DMS 273 (cell line): ENCODE results near the gene SNAP23.

Experiments
- DNase-seq: peaks from one replicate; lab custom pipeline; 2025; ENCODE audit not compliant: unreplicated experiment; lab: John Stamatoyannopoulos, UW

The SNAP23 gene

DNA sequence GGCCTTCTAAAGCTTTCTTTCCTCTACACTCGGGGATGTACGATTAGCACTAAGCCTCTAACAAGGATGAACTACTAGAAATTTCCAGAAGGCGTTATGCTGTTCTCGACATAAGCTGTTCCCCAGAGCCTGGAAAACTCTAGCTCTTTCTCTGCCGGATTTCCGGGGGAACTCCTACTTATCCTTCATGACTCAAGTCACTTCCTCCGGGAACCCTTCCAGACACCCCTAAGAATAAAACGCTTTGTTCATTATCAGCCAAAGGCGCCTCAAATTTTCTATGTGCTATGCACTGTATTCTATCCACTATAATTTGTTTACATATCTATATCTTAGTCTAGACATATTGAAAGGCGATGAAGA lies 455 bp upstream of the SNAP23 start:
- peak; percentile 42 for DNase-seq

DNA sequence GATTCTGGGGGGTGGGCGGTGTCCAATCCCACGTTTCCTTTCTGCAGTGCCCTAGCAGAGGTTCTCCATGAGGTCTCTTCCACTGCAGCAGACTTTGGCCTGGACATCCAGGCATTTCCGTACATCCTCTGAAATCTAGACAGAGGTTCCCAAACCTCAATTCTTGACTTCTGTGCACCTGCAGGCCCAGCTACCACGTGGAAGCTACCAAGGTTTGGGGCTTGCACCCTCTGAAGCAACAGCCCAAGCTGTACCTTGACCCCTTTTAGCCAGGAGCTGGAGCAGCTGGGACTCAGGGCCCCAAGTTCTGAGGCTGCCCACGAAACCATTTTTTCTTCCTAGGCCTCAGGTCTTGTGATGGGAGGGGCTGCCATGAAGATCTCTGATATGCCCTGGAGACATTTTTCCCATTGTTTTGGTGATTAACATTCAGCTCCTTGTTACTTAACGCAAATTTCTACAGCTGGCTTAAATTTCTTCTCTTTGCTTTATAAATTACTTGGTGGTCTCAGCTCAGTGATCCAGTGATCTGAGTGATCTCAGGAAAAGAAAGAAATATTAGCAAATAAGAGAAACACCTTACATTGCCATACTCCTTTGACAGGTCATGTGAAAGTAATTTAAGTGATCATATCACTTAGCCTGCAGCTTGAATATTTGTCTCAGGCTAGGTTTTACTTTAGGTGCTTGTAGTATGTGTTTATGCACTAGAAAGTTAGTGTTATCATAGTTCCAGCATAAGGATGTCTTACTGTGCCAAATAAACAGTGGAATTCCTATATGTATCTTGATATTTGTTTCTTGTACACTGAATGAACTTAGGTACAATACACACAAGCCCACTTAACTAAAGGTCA lies 3.0 kb downstream of the SNAP23 start:
- DNase-seq = no peak

DNA sequence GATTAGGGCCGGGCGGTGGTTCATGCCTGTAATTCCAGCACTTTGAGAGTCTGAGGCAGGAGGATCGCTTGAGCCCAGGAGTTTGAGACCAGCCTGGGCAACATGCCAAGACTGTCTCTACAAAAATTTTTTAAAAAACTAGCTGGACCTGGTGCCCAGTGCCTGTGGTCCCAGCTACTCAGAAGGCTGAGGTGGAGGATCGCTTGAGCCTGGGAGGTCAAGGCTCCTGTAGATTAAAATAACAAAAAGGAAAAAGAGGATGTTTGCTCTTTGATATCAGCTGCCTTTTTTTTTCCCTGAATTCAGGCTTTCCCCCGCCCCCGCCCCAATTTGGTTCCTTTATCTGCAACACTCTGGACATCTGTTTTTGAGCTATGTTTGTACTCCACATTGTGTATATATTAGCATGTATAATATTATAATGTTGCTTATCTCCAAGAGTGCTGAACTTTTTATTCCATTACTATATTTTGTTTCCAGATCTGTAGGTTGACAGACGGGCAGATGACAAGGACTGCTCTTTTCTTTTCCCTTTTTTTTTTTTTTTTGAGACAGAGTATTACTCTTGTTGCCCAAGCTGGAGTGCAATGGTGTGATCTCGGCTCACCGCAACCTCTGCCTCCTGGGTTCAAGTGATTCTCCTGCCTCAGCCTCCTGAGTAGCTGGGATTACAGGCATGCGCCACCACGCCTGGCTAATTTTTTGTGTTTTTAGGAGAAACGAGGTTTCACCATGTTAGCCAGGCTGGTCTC lies 4.6 kb downstream of the SNAP23 start:
- peak; percentile 42 for DNase-seq

DNA sequence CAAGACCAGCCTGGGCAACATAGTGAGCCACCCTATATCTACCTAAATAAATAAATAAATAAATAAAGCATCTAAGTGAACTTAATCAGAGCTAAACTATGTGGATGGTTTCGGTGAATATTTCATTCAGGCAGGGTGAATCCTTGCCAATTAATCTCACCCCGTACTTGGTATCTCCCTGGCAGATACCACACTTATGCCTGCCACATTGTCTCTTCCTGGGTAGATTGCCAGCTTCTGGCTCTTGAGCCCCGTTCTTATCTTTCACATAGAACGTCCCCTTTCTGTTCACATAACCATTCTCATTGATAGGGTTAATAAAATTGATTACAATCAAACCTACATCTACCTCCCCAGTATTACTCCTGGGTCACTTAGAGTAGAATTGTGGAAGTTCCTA lies 7.0 kb downstream of the SNAP23 start:
- no peak for DNase-seq

DNA sequence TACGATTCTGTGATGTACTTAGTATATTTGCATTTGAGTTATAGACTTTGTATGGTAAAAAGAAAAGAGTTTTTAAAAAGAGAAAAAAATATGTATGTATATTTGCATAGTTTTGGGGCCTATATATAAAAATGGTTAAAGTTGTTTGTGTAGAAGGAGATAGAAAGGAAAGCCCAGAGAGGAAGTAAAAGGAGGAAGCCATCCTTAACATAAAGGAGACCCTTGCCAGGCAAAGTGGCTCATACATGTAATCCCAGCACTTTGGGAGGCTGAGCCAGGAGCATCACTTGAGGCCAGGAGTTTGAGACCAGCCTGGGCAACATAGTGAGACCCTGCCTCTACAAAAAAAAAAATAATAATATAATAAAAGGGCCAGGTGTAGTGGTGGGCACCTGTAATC lies 8.4 kb downstream of the SNAP23 start:
- no peak for DNase-seq

DNA sequence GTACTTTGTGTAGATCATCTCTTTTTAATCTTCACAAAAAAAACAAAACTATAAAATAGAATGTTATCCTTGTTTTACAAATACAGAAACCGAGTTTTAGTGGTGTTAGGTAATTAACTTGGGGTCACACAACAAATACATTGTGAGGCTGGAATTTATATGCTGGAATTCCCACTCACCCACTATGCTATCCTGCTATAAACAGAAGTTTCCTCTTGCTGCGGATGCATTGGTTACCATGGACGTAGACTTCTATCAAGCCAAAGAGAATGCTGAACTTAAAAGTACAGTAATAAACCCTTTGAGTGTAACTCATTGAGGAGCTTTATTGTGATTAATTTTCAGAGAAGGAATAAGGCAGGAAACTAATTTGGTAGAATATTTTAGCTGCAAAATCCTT lies 9.2 kb downstream of the SNAP23 start:
- DNase-seq = no peak

DNA sequence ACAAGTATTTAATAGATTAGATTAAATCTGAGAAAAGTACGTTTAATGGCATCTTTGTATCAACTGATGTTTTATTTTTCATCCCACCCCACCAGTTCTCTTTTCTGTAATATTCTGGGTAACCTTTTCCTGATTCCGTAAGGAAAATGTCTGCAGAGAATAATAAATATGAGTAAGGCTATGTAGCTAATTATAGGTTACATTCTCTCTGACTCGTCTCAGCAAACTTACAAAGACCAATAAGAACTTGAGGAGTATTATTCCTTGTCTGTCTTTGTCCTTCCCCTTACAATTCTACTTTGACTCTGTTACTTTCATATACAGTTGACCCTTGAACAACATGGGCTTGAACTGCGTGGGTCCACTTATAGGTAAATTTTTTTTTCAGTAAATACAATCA lies 12.1 kb downstream of the SNAP23 start:
- no peak for DNase-seq

DNA sequence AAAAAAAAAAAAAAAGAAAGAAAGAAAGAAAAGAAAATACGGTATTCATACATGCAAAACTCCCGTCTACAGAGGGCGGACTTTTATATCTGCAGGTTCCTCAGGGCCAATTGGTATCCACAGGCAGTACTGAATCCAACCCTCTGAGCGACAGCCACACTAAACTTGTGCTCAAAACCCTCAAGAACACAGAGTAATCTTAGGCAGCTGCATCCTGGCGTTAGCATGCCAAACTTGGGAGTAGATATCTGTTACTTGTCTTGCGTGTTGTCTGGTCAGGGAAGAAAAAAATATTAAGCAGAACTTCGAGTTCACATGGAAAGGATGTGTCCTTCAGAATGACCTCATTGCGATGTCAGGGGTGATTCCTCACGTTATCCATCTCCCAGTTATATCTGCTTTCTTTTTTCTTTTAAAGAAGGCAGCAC lies 12.8 kb downstream of the SNAP23 start:
- DNase-seq = no peak

DNA sequence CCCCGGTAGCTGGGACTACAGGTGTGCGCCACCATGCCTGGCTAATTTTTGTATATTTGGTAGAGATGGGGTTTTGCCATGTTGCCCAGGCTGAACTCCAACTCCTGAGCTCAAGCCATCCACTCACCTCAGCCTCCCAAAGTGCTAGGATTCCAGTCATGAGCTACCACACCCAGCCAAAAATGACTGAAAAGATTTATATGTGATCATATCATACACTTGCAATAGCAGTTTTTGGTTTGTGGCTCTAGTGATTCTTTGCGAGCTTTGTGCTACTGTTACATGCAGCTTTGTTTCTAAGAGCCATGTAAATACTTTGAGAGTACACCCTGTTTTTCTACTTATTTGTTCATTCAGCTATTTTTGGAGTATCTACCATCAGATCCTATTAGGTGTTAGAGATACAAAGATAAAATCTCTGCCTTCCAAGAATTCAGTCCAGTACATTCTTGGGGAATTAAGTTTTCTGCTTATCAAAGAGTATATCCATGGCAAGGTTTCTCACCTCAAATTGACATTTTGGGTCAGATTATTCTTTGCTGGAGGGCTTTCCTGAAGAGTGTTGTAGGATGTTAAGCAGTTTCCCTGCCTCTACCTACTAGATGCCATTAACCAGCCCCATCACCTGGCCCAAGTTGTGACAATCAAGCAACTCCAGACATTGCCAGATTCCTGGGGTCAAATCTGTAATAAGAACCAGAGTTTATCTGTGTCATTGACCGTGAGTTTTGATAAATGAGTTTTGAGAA lies 15.0 kb downstream of the SNAP23 start:
- no peak for DNase-seq

DNA sequence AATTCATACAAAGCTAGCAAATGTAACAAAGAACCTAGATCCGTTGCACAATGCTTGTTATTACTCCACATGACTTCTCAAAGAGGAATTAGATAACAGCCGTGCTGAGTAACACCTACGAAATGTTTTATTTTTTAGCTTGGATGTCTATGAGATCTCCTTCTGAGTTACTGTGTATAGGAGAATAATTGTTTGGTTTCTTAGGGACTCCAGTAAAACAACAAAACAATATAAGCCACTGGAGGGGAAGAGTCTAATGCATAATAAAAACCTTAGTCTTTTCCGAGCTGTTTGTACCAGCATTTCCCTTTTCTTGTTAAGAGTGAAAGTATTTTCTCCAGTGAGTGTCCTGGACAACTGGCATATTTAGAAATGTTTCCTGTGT lies 15.6 kb downstream of the SNAP23 start:
- no peak for DNase-seq

DNA sequence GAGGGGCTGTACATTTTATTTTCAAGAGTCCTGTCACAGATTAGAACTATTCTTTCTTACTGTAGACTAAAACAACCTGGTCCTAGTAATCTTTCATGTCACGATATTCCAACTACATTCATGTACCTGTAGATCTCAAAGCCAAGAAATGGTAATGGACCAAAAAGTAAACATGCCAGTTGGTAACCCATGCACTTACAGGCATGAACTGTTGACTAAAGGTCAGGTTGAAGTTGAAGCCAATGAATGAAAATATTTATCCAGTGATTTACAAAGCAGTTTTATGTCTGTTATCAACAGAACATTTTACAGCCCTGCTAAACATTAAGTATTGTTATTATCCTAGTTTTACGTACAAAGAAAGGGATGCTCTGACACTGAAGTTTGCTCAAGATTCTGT lies 27.9 kb downstream of the SNAP23 start:
- DNase-seq = no peak

DNA sequence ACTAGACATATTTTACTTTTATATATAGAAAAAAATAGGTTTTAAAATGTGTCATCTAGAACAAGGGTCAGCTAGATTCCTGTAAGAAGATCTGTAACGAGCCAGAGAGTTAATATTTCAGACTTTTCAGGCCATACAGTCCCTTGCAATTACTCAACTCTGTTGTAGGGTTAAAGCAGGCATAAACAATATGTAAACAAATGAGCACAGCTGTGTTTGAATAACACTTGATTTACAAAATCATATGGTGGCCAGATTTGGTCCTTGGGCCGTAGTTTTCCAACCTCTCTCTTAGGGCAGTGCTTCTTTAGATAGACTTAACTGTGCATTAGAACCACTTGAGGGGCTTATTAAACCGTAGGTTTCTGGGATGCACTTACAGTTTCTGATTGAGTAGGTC lies 33.5 kb downstream of the SNAP23 start:
- DNase-seq = no peak

DNA sequence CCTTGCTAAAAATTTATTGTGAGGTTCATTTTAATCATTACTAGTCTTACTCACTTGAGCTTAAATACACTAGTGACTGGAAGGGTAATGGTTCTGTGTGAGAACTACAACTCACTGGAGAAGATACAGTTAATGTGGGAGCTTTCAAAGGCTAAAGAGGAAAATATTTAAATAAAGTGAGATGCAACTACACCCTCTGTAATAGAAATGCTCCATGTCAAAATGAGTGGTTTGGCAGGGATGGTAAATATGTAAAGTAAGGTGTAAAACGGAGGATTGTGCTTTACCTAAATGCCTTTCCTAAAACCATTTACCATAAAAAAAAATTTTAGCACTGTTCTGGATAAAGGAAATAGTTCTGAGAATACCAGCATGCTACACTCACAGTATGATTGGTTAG lies 37.8 kb downstream of the SNAP23 start:
- no peak for DNase-seq

DNA sequence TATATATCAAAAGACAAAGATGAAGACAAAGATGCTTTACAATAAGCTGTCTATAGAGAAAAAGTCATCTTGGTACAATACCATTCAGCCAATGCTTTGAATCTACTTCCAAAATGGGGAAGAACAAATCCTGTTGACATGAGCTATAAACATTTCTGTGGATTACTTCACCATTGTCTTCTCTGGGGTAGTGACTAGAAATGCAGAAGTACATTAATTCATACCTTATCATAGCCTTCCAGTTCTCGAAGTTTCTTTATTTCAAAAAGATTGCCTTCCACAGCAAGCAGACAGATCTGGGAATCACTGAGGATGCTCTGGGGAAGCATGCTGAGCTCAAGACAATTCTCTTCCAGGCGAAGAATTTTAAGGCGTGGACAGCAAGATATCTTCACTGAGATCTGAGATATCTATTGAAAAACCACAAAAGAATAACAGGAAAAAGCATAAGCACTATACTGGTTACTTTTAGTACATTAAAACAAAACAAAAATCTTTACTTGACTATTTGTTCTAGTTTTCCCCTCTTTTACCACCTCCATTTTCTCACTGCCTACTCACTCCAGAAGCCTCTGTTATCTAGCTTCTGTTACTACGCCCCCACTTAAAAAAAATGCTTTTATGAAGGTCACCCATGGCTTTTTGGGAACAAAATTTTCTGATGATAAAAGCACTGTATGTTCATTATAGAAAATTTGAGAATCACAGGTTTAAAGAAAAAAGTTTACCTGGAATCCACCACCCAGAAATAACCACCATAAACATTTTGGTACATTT lies 49.6 kb downstream of the SNAP23 start:
- DNase-seq = no peak

DNA sequence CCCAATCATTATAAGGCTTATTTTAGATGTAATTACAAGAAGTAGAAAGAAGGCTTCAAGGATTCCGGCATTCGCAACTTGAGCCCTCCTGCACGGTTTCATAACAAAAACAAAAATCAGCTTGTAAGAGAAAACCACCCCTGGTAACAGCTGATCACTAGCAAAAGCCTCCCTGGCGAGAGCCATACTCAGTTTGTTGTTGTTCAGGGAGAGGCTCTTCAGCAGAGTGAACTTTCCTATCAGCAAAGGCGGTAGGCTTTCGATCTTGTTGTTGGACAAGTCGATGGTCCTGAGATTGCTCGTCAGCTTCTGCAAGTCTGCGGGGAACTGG lies 52.4 kb downstream of the SNAP23 start:
- peak; percentile 54 for DNase-seq

DNA sequence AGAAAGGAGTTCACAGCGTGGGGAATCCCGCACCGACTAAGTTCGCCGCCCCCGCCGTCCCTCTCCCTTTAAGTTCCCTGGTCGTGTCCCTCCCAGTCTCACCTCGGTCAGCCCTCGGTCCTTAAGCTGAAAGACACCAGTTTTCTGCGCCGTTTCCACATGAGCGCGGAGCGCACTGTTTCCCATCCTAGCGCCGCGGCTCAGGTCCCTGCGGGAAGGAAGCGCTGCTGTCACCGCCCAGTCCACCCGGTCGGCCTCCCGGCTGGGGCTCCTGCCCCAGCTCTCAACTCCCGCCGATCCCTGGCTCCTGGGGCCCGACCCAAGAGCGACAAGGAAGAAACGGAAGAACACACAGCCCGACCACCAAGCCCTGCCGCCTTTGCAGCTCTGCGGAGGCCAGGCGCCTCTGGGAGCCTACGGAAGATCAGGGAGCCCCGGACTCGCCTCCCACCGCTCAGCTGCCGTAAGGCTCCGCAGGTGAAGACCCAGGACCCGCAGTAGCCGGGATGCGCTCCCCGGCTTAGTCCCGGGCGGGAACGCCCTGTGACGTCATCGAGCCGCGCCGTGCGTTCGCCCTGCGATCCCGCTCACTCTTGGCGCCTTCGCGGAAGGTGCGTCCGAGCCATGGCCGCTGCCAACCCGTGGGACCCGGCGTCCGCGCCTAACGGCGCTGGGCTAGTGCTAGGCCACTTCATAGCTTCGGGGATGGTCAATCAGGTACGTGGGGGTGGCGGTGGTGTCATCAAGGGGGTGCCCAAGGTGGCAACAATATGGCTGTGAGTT lies 53.0 kb downstream of the SNAP23 start, which contains the start of the genes HAUS2 and LRRC57:
Gene HAUS2 (plus strand): TSS at position 590 of the 783 bp plus-strand sequence. CDS start 35 bp downstream, at position 625.
Gene LRRC57 (minus strand): TSS at position 545 of the 783 bp plus-strand sequence. CDS start 359 bp downstream, at position 186.
- DNase-seq = peak; percentile 94

DNA sequence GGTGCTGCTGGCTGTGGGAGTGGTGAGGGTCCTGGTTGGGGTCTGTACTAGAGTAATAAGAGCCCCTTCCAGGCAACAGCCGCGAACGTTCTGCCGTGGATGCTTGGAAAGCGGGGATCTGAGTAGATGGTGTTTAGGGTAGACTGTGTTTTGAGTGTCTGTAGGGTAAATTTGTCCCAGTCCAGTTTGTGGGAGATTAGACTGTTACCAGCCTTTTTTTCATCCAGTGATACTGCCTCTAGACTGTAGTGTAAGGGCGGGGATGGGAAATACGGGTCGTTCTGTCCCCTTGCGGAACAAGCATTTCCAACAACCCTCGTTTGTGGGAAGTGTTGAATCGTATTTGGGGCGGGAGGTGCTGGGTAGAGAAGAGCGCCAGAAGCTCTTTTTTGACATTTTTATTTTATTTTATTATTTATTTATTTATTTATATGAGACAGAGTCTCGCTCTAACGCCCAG lies 53.6 kb downstream of the SNAP23 start:
- peak; percentile 64 for DNase-seq

DNA sequence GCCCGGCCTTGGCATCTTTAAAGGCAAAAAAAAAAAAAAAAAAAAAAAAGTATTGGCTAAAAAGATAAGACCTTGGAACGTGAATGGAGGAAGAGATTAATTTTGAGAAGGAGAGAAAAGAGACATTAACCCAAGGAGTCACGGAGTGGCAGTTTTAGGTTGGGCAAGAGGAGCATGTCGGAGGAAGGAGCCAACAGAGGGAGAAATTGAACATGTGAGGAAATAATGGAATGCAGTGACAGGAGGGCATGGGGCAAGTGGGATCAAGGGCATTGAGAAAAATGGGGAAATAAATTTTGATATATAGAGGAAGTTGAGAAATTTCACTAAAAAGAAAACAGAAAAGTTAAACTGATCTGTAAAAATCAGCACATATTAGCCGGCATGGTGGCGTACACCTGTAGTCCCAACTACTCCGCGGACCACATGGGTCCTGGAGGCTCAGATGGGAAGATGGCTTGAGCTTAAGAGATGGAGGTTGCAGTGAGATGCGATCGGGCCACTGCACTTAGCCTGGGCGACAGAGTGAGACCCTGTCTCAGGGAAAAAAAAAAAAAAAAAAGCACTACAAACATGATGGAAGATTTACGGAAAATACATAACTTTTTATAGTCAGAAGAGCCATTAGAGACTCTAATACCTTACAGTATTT lies 54.4 kb downstream of the SNAP23 start:
- no peak for DNase-seq

DNA sequence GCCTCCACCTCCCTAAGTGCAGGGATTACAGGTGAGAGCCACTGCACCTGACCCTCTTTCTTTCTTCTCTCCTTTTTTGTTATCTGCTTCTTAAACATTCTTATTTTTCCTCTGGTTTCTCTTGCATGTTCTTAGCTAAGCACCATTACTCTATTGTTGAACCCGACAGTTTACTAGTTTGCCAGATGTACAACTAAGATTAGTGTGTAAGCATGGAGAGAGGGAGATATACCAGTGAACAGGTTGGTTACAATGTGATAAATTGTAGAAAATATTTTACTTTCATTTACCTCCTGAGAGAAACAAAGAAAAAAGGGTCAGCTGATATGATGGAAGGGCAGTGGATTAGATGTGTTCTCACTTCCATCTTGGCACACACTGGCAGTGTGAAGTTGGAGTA lies 58.1 kb downstream of the SNAP23 start:
- DNase-seq = no peak
